Activated CD4-positive, alpha-beta T cell treated with anti-CD3 and anti-CD28 coated beads, Interleukin-2, amount 10 ng/mL, durations not matched to agents 7 days and 5 days (primary cell): Measurements from ENCODE around the gene BMI1. TPM values are rescaled to one million over a fixed set of nuclear protein-coding genes. Genes with fewer than 3 reads are reported as not detected.

ENCODE experiments used
- CTCF ChIA-PET: fragments of 350-600 bp; sonication (Branson Sonifier 250); formaldehyde crosslinking; loops from one replicate; lab custom pipeline; 2021; ENCODE audit warnings: antibody characterized with exemption; lab: Charles Lee
- POLR2A ChIA-PET: fragments of 350-600 bp; sonication (Branson Sonifier 250); formaldehyde crosslinking; loops from one replicate; lab custom pipeline; 2021; ENCODE audit warnings: antibody characterized with exemption; lab: Charles Lee
- DNase-seq: peaks from one replicate; pipeline ENCODE4 v3.0.0-alpha.2; 2020
- H3K27ac Mint-ChIP-seq: one replicate; pipeline ENCODE4 v1.8.0; 2021; ENCODE audit warnings: mild to moderate bottlenecking, moderate library complexity, mixed read lengths
- H3K27me3 Mint-ChIP-seq: one replicate; pipeline ENCODE4 v1.8.0; 2021; ENCODE audit warnings: mixed read lengths
- H3K36me3 Mint-ChIP-seq: one replicate; pipeline ENCODE4 v1.8.0; 2021; ENCODE audit warnings: low read depth, mixed read lengths
- H3K4me1 Mint-ChIP-seq: one replicate; pipeline ENCODE4 v1.8.0; 2021; ENCODE audit warnings: mixed read lengths
- H3K4me3 Mint-ChIP-seq: one replicate; pipeline ENCODE4 v1.8.0; 2021; ENCODE audit warnings: mild to moderate bottlenecking, moderate library complexity, mixed read lengths
- H3K9me3 Mint-ChIP-seq: one replicate; pipeline ENCODE4 v1.8.0; 2021; ENCODE audit warnings: mixed read lengths
- total RNA-seq, 2 experiments: library from RNA; stranded (reverse); gene quantifications; one replicate each; pipeline ENCODE4 v1.2.3, GENCODE V29; 2021

The BMI1 gene
- total RNA-seq, 2 experiments from 2014 or later, result 29.5 to 30.3 TPM

DNA sequence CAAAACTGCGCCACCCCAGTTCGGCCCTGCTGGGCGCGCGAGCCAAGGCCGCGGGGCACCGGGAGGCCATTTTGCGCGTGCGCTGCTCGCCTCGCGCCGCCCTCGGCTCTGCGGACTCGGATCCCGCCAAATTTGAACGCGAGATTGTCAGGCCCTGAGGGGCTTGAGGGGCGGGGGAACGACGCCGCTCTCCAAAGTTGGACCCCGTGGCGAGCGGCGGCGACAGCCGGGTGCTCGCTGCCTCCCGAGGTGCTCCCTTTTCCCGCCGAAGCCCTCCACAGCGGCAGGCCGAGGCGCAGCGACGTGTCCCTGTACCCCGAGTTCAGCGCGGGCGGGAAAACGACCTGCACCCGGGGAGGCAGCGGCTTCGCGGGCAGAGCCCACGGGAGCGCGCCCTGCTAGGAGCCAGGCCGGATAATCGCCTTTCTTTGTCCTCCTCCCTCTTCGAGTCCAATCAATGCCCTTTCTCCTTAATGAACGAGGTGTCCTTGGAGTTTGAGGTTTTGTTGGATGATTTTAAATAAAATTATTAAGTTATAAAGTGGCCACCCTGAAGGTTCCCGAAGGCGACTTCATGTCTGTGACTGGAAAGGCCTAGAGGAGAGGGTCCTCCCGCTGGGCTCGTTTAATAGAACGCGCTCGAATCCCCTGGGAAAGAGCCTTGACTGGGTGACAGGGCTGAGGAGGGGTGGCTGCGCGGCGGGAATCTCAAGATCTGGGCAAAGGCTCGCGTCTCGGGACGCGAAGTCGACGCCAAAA, 13.7 kb downstream of the BMI1 start:
- DNase-seq, result no peak
- peak overlapping the region; percentile 85 for H3K27ac Mint-ChIP-seq

DNA sequence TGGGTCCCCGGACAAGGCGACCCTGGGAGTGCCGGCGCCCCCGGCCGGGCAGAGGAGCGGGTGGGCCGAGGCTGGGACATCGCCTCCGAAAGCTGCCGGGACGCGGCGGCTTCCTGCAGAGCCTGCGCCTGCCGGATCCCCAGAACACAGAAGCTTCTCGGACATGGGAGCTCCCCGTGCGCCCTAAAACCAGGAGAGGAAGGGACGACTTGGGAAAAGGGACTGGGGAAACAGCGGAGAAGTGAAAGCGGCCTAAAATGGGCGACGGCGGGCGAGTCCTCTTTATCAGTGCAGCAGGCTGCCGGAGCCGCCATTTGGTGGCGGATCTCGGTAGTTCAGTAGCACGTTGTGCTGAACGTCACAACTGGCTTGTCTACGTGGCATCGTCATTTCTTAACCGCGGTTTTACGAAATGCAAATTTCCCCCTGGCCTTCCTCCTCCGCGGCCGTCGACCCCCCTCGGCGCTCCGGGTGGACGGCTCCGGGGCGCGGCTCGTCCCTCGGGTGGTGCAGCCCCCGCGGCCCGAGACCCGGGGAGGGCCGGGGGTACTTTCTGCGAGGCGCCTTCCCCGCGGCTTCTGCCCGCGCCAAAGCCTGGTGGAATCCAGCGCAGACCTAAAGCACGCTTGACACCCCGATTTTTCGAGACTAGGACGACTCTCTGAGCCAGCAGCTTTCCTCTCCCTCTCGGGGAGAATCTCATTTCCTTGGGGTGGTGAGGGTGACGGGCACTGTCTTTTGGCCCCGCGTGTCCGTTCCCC, 14.5 kb downstream of the BMI1 start:
- peak overlapping the region; percentile 69 for H3K4me3 Mint-ChIP-seq
- ChIA-PET CTCF (interaction anchor here (0.9 kb wide), 1 partner anchor 9 kb away, joined by 3 read pairs; no protein-coding TSS in a partner anchor), POLR2A (no interaction called here)
- DNase-seq, result peak; percentile 69
- H3K36me3 Mint-ChIP-seq, result peaks cover 11% of the 10 kb centered on the region
- peaks cover 53% of the 10 kb centered on the region for H3K27me3 Mint-ChIP-seq
- peaks cover 3% of the 10 kb centered on the region for H3K9me3 Mint-ChIP-seq
- peak overlapping the region; percentile 85 for H3K27ac Mint-ChIP-seq
- H3K4me1 Mint-ChIP-seq, result peaks cover 60% of the 10 kb centered on the region

More for the DNA sequence above, 13.7 kb downstream of the BMI1 start:
- peaks cover 3% of the 10 kb centered on the region for H3K9me3 Mint-ChIP-seq
- CTCF ChIA-PET, result interaction anchor here (0.6 to 0.9 kb wide), 2 partner anchors 8 to 375 kb away, joined by 3 read pairs; no protein-coding TSS in a partner anchor
- POLR2A ChIA-PET, result no interaction called here
- peaks cover 53% of the 10 kb centered on the region for H3K4me1 Mint-ChIP-seq
- peaks cover 48% of the 10 kb centered on the region for H3K27me3 Mint-ChIP-seq
- H3K36me3 Mint-ChIP-seq, result peaks cover 15% of the 10 kb centered on the region
- peak overlapping the region; percentile 69 for H3K4me3 Mint-ChIP-seq

DNA sequence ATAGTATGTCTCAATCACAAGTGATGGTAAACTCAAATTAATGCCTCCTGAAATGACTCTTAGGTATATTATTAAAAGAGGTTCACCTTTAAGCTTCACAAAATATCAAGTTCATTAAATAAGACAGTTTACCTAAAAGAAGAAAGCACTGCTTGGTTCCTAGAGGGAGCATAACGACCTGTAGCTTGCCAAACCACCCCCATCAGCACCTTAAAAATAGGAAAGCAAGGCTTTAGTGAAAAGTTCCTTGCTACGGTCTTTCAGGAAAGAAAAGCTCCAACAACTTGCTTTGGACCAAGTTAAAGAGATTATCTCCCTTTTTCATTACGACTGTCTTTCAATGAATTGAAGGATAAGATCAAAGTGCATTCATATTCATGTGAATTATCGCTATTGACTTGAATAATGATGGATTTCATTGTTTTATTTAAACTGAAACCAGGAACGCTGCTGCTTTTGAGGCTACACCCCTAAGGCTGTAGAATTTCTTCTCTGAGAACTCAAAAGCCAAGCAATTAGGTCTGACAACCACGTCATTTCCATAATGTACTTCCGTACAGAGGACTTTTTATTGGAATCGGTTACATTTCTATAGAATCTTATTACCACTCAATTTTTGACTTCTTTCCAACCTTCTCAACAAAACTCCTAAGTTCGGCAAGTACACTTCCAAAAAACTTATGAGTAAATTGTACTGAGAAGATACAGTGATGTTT, 17.4 kb downstream of the BMI1 start:
- DNase-seq, result no peak
- peaks cover 54% of the 10 kb centered on the region for H3K4me1 Mint-ChIP-seq
- ChIA-PET POLR2A (interaction anchor here (0.6 kb wide), 2 partner anchors 16 to 26 kb away, joined by 3 read pairs; no protein-coding TSS in a partner anchor), CTCF (interaction anchor here (0.8 to 1.2 kb wide), 3 partner anchors 19 to 84 kb away, joined by 3 to 4 read pairs (median 3); partner anchors contain the start of gene COMMD3)
- peaks cover 71% of the 10 kb centered on the region for H3K27me3 Mint-ChIP-seq
- peaks cover 3% of the 10 kb centered on the region for H3K9me3 Mint-ChIP-seq
- H3K36me3 Mint-ChIP-seq, result peaks cover 8% of the 10 kb centered on the region
- H3K27ac Mint-ChIP-seq, result no peak overlapping the region
- H3K4me3 Mint-ChIP-seq, result peak overlapping the region; percentile 13

DNA sequence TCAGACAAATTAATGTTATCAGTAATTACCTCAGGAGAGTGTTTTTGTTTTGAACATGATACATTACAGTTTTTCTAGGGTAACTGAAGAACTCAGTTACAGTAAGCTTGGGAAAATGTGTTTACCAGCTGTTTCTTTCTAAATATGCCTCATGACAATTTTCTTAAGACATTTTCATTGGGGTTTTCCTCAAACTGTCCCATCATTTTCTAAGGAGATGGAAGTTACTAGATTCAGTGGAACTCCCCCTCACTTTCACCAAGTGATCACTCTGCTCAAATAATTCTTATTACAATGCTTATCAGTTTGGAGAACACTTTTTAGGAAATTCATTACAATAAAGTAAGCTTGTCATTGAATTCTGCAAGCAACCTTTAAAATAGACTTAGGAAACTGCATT, 18.0 kb downstream of the BMI1 start:
- DNase-seq, result no peak
- no peaks in the 10 kb centered on the region for H3K9me3 Mint-ChIP-seq
- H3K27me3 Mint-ChIP-seq, result peaks cover 73% of the 10 kb centered on the region
- ChIA-PET POLR2A (interaction anchor here (0.6 kb wide), 2 partner anchors 17 to 27 kb away, joined by 3 read pairs; no protein-coding TSS in a partner anchor), CTCF (interaction anchor here (1.0 to 1.2 kb wide), 2 partner anchors 19 to 23 kb away, joined by 3 to 4 read pairs; partner anchors contain the start of gene COMMD3)
- peaks cover 2% of the 10 kb centered on the region for H3K36me3 Mint-ChIP-seq
- H3K27ac Mint-ChIP-seq, result no peak overlapping the region
- H3K4me3 Mint-ChIP-seq, result peak overlapping the region; percentile 13
- H3K4me1 Mint-ChIP-seq, result peaks cover 48% of the 10 kb centered on the region

DNA sequence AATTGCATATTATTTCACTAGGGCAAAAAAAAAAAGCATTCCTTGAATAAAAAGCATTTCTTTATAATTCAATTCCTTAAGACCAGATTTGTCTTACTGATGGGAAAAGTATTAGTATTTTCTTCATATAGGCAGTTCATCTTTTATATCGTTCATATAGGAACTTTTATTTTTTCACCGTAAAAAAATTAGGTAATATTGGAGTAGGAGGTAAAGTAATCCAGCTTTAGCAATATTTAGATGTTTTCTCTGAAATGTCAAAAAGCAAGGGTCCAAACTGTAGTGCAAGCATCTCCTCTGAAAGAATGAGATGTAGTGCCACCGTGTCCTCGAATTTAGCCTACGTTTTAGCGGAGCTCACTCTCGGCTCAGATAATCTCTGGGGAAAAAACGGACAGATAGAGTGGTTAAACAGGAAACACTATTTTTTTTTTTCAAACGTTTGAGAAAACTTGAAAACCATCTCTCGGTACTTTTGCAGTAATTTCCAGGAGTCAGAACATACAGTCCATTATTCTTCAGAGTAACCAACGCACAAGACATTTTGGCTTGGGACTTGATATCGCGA, 18.9 kb downstream of the BMI1 start:
- peaks cover 82% of the 10 kb centered on the region for H3K27me3 Mint-ChIP-seq
- H3K36me3 Mint-ChIP-seq, result peaks cover 8% of the 10 kb centered on the region
- peak overlapping the region; percentile 87 for H3K4me3 Mint-ChIP-seq
- no peaks in the 10 kb centered on the region for H3K9me3 Mint-ChIP-seq
- no peak for DNase-seq
- ChIA-PET POLR2A (interaction anchor here (0.5 to 0.8 kb wide), 3 partner anchors 36 to 381 kb away, joined by 3 to 5 read pairs (median 4); no protein-coding TSS in a partner anchor), CTCF (interaction anchor here (0.6 to 1.5 kb wide), 9 partner anchors 10 to 346 kb away, joined by 3 to 6 read pairs (median 3); no protein-coding TSS in a partner anchor)
- H3K4me1 Mint-ChIP-seq, result peaks cover 54% of the 10 kb centered on the region
- H3K27ac Mint-ChIP-seq, result peak overlapping the region; percentile 94

DNA sequence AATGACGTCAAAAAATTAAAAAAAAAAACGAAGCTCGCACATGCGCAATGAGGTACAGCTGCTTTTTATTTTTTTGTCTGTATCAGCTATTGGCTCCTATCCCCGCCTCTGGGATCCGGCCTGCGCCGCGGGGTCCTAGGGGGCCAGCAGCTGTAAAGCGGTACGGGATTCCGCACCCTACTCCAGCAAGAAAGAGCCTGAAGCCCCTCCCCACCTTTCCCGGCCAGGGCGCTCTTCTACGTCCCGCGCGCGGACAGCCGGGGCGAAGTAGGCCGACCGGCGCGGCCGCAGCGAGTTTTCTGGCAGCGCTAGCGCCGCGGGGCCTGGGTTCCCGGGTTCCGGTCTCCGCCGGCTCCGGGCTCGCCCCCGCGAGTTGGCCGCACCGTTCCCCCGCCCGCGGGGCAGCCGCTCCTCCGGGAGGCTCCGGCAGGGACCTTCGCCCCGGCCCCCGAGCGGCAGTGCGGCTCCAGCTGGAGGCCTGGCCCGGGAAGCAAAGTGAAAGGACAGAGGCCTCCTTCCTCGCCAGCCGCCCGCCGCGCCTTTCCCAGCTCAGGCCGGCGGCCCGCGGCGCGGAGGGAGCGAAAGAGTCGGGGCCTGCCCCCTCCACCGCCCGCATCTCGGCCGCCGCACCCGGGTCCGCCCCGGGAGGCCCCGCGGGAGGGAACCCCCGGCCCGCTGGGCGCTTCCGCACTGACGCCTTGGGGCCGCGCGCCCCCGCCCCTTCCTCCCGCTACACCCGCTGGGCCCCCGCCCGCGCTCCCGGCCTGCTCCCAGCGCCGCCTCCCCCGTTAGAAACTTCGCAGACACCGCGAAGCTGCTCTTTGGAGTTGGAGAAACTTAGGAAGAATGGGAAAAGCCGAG, 19.7 kb downstream of the BMI1 start:
- Mint-ChIP-seq H3K4me3 (peak overlapping the region; percentile 87), H3K9me3 (no peaks in the 10 kb centered on the region), H3K27me3 (peaks cover 82% of the 10 kb centered on the region), H3K36me3 (peaks cover 6% of the 10 kb centered on the region), H3K4me1 (peaks cover 51% of the 10 kb centered on the region), H3K27ac (peak overlapping the region; percentile 94)
- DNase-seq, result peak; percentile 62
- ChIA-PET CTCF (interaction anchor here (0.6 to 1.5 kb wide), 8 partner anchors 9 to 347 kb away, joined by 3 to 4 read pairs (median 3); no protein-coding TSS in a partner anchor), POLR2A (interaction anchor here (0.6 to 0.8 kb wide), 2 partner anchors 35 to 96 kb away, joined by 4 to 5 read pairs; no protein-coding TSS in a partner anchor)

DNA sequence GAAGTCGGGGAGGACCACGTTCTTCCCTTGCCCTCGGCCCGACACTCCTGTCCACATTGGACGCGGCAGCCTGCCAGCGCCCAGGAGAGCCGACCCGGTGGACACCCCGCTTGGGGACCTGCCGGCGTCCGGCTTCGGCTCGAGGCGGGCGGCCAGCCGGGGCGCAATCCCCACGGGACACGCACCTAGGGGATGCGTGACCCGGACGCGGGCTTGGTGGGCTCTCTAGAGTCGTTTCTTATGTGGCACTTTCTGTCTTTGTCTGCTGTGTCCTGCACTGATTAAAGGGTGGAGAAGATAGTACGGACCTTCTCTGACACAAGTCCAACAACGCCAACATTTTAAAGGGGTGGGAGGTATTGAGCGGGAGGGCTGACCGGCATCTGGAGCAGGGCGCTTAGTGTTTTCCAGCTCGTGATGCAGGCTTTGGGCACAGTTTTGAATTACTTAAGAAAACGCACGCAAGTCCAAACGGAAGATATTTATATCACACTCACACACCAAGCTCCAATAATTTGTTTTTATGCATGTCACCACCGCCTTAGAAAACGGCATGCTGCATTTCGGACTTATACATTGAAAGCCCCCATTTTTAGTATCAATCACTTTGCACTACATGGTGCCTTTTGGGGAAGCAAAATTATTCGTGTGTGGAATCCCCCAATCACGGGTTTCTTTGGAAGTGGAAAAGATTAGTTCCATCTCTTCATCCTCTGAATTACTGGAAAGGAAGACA, 20.5 kb downstream of the BMI1 start:
- peak overlapping the region; percentile 67 for H3K4me3 Mint-ChIP-seq
- ChIA-PET POLR2A (no interaction called here), CTCF (interaction anchor here (1.1 to 1.3 kb wide), 2 partner anchors 28 to 348 kb away, joined by 3 read pairs; no protein-coding TSS in a partner anchor)
- H3K9me3 Mint-ChIP-seq, result no peaks in the 10 kb centered on the region
- no peak for DNase-seq
- peaks cover 7% of the 10 kb centered on the region for H3K36me3 Mint-ChIP-seq
- peaks cover 55% of the 10 kb centered on the region for H3K4me1 Mint-ChIP-seq
- H3K27ac Mint-ChIP-seq, result peak overlapping the region; percentile 75
- peaks cover 83% of the 10 kb centered on the region for H3K27me3 Mint-ChIP-seq

DNA sequence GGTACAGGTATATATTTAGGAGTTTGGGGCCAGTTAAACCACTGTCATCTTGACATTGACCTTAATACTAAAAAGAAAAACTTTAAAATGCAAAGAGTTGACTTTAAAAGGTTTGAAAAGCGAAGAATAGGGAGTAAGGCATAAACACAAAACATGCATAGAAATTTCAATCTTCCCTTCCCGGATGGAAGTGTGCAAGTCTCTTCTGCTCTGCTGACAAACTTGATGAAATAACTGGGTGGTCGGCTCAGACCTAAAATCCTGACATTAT, 21.0 kb downstream of the BMI1 start:
- no peak overlapping the region for H3K27ac Mint-ChIP-seq
- peaks cover 8% of the 10 kb centered on the region for H3K36me3 Mint-ChIP-seq
- no peaks in the 10 kb centered on the region for H3K9me3 Mint-ChIP-seq
- H3K4me3 Mint-ChIP-seq, result peak overlapping the region; percentile 67
- H3K4me1 Mint-ChIP-seq, result peaks cover 51% of the 10 kb centered on the region
- ChIA-PET CTCF (interaction anchor here (1.1 kb wide), 1 partner anchor 349 kb away, joined by 3 read pairs; no protein-coding TSS in a partner anchor), POLR2A (no interaction called here)
- DNase-seq, result no peak
- H3K27me3 Mint-ChIP-seq, result peaks cover 82% of the 10 kb centered on the region

DNA sequence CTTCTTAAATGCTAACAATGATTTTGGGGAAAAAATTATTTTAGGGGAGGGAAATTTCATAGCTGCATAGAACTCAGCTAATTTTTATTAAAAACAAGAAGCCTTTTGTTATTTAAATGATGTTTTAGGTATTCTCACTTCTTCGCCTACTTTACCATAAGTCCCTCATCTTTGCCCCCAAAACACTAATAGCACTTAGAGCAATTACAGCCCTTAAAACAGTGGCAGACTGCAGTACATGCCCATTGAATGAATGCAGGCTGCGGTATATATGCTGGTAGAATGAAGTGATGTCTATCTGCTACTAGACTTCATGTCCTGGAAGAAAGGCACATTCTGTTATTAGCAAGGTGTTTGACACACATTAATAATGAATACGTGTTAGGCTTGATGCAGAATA, 21.5 kb downstream of the BMI1 start:
- Mint-ChIP-seq H3K4me3 (no peak overlapping the region), H3K27ac (no peak overlapping the region), H3K27me3 (peaks cover 80% of the 10 kb centered on the region), H3K4me1 (peaks cover 46% of the 10 kb centered on the region), H3K9me3 (no peaks in the 10 kb centered on the region), H3K36me3 (peaks cover 8% of the 10 kb centered on the region)
- no peak for DNase-seq
- ChIA-PET CTCF (interaction anchor here (0.6 to 1.6 kb wide), 2 partner anchors 14 to 334 kb away, joined by 3 to 4 read pairs; no protein-coding TSS in a partner anchor), POLR2A (no interaction called here)

DNA sequence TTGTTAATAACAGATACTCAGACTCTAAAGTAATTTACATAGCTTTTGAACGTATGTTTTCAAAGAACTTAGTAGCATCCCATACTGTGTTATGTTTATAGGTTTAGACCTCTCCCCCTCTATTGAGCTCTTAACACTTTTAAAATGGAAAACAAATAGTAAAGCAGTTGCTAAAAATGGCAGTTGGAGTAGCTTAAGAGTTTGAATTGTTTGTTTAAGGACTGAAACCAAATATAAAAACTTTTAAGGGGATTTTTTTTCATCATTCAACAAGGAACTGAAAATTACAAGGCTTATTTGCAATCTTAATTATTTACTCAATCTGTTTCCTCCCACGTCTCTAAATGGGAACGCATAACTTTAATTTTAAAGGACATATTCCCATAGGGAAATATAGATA, 22.8 kb downstream of the BMI1 start:
- ChIA-PET CTCF (interaction anchor here (0.7 to 1.6 kb wide), 3 partner anchors 13 to 132 kb away, joined by 3 to 4 read pairs (median 3); no protein-coding TSS in a partner anchor), POLR2A (no interaction called here)
- peaks cover 76% of the 10 kb centered on the region for H3K27me3 Mint-ChIP-seq

More for the DNA sequence above, 22.8 kb downstream of the BMI1 start:
- Mint-ChIP-seq H3K27ac (no peak overlapping the region), H3K36me3 (peaks cover 8% of the 10 kb centered on the region), H3K4me1 (peaks cover 38% of the 10 kb centered on the region), H3K4me3 (no peak overlapping the region), H3K9me3 (no peaks in the 10 kb centered on the region)
- no peak for DNase-seq
